Stimulated activated CD8-positive, alpha-beta memory T cell treated with anti-CD3 and anti-CD28 coated beads, Interleukin-4, amount 100 ng/mL, for 24 hours (primary cell): ENCODE measurements around the gene PDE8A.
A peak's percentile ranks its signal among the peaks of the same experiment; 100 is the strongest.
"Not testable (repeated sequence)": the region's sequence is repeated elsewhere in the genome, so short reads cannot be mapped to it uniquely, and the experiment has no call there.

Experiments used
- DNase-seq: peaks from one replicate; pipeline ENCODE4 v3.0.0-alpha.2; 2020; ENCODE audit warnings: low read depth

PDE8A gene

DNA sequence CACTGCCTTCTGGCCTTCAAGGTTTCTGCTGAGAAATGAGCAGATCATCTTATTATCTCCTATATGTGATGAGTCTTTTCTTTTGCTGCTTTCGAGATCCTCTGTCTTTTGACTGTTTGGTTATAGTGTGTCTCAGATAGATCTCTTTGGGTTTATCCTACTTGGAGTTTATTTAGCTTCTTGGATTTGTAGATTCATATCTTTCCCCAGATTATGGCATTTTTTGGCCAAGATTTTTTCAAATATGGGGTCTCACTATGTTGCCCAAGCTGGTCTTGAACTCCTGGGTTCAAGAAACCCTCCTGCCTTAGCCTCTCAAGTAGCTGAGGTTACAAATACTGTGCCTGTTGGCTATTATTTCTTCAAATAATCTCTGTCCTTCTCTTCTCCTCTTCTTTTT is 150.3 kb downstream of the PDE8A start:
- no peak for DNase-seq

- no peak for DNase-seq
Observed at GRCh38 chr15:85133709-85134108, 152.1 kb downstream of the PDE8A start.

DNA sequence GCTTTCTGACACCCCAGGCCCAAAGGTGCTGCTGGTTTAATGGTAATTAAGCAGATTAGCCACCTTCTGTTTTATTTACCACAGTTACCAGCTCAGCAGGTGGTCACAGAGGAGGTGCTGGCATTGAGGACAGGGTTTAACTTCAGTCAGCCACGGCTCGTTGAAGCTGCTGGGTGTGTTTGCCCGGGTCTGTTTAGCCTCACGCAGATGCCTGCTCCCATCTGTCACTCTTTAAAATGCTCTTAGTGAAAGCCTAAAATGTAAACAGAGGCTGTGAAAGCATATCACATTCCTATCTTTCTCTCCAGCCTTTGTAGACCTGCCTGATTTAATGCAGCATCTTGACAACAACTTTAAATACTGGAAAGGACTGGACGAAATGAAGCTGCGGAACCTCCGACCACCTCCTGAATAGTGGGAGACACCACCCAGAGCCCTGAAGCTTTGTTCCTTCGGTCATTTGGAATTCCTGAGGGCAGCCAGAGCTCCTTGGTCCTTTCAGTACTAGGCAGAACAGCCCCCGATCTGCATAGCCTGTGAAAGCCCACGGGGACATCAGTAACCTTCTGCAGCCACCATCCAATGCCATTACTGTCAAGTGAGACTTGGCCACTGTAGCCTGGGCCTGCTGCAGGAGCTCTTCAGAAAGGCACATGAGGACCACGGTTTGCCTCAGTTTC is 156.0 kb downstream of the PDE8A start:
- no peak for DNase-seq

DNA sequence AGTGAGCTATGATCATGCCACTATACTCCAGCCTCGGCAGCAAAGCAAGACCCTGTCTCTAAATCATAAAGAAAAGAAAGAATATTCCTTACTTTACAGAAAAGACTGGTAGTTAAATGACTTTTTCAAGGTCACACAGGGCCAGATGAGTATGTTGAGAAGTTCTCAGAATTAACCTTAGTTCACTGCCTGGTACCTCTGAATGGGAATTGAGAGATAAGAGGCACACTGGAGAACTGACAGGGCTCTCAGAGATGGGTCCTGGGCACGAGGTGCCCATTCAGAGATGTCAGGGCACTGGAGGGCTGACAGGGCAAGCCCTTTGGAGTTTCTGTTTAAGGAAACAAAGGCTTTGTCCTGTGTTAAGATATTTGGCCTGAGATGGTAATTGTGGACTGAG is 157.7 kb downstream of the PDE8A start:
- no peak for DNase-seq

- DNase-seq: no peak
Observed at GRCh38 chr15:85141726-85142125, 160.1 kb downstream of the PDE8A start.

DNA sequence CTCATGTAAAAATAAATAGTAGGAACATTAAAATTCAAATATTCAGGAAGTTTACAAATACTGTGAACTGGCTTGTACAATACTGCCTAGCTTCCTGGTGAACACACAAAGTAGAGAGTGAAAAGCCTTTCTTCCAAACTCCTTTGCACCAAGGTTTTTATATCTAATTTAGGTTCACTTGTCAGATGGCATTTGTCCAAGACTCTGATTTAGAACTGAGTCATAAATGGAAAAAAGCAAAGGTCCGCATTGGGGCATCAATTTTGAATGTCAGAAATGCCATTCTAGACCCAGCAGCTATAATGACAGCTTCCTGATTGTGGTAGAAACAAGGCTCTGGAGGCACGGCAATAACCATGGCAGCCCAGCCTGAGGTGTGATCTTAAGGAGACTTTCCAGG is 160.7 kb downstream of the PDE8A start:
- no peak for DNase-seq

DNA sequence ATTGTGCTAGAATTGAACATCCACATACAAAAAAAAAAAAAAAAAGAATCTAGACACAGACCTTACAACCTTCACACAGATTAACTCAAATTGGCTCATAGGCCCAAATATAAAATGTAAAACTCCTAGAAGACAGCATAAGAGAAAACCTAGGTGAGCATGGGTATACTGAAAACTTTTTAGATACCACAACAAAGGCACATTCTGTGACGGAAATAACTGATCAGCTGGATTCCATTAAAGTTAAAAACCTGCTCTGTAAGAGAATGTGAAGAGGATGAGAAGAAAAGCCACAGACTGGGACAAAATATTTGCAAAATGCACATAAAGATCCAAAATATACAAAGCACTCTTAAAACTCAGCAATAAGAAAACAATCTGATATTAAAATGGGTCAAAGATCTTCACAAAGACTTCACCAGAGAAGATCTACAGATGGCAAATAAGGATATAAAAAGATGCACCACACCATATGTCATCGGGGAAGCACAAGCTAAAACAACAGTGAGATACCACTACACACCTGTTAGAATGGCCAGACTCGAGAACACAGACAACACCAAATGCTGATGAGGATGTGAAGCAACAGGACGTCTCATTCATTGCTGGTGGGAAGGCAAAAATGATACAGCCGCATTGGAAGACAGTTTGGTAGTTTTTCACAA is 167.9 kb downstream of the PDE8A start:
- DNase-seq: no peak

DNA sequence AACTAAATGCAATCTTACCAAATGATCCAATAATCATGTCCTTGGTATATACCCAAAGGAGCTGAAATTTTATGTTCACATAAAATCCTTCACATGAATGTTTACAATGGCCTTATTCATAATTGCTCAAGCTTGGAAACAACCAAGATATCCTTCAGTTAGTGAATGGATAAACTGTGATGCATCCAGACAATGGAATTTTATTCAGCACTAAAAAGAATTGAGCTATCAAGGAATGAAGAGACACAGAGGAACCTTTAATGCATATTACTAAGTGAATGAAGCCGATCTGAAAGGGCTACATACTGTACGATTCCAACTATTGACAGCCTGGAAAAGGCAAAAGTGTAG is 168.4 kb downstream of the PDE8A start:
- no peak for DNase-seq

GRCh38 chr15:85151145-85151544 is 169.5 kb downstream of the PDE8A start:
- no peak for DNase-seq

DNA sequence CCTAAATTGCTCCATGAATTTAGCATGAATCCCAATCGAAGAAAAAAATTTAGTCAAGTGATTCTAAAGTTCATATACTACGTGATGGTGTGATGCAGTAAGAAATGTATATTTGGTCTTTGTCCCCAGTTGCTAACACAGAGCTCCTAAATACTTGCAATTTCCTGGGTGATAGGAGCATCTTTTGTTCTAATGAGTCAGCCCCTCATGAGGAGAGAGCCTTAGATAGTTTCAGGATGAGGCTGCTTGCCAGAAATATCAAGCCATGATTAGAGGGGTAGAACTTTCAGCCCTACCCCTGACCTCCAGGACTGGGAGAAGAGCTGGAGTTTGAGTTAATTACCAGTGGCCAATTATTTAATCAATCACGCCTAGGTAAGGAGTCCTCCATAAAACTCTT is 170.2 kb downstream of the PDE8A start:
- no peak for DNase-seq

- DNase-seq: no peak
Observed at GRCh38 chr15:85154061-85154460, 172.4 kb downstream of the PDE8A start.

DNA sequence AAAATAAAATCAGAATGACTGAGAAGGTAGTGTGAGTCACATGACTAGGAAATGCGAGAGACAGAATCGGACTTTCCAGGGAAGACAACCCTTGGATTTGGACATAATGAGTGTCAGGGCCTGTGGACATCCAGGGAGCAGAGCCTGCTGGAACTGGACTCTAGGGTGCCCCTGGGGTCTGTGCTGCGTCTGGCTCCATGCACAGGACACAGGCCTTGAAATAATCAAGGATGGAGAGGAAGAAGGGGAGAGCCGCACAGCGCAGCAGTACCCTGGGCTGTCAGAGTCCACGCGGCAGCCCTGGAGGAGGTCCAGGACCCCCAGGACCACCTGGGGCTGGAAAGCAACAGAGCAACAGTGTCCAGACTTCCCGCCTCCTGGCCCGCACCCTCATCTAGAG is 173.7 kb downstream of the PDE8A start:
- DNase-seq: no peak

DNA sequence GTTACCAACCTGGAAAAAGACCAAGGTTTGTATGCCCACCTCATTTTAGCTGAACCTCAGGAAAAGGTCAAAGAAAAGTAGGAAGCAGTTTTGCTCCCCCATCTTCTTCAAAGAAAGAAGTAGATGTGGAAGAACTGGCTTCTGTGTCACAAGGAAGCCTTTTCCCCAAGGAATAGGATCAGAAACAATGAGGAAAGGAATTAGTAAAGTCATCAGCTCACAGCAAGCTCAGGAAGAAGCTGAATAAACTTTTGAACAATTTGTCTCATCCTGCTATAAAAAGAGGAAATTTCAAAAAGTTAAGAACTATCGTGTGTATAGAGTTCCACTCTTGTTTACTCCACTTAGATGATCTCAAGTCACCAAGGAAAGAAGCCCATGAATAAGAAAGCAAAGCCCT is 174.2 kb downstream of the PDE8A start:
- no peak for DNase-seq

DNA sequence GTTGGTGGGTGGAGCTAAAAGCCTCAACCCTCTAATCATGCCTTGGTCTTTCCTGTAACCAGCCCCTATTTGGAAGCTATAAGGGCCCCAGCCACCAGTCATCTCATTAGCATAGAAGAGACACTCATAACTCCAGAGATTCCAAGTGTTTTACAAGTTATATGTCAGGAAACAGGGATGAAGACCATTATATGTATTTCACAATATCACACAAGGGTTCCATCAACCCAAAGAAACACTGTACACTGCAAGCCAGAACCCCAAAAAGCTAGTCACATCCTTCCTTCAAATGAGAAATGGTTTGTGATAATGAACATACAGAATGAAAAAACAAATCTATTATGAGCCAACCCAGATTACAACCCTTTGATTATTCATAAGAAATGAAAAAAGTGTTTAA is 175.7 kb downstream of the PDE8A start:
- DNase-seq: no peak

GRCh38 chr15:85162237-85162636 is 180.6 kb downstream of the PDE8A start:
- DNase-seq: no peak

DNA sequence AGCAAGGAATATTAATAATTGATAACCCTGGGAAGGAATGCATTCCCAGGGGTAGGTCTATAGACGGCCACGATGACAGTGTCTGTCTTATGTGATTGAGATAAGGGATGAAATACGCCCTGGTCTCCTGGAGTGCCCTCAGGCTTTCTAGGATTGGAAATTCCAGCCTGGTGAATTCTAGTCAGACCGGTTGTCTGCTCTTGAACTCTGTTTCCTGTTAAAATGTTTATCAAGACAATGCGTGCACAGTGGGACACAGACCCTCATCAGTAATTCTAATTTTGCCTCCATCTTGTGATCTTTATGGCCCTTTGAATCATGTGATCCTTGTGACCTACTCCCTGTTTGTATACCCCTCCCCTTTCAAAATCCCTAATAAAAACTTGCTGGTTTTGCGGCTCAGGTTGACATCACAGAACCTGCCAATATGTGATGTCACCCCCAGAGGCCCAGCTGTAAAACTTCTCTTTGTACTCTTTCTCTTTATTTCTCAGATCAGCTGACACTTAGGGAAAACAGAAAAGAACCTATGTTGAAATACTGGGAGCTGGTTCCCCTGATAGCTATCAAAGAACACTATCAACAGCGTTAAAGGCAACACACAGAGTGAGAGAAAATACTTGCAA is 183.3 kb downstream of the PDE8A start:
- DNase-seq: no peak

DNA sequence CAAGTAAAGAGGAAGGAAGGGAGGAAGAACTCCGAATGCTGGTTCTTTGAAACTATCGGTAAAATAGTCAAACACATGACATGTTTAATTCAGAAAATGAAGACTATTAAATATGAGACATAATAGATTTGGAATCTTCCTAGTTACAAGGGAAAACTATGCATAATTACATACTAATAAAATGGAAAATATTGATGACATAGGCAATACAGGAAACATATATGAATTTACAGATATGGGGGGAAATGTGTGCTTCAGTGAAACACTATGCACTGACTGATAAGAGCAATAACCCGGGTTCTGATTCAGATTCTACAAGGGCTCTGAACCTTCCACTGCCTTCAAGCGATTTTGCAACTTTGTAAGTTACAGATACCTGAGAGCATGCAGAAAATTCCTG is 185.9 kb downstream of the PDE8A start:
- DNase-seq: no peak

DNA sequence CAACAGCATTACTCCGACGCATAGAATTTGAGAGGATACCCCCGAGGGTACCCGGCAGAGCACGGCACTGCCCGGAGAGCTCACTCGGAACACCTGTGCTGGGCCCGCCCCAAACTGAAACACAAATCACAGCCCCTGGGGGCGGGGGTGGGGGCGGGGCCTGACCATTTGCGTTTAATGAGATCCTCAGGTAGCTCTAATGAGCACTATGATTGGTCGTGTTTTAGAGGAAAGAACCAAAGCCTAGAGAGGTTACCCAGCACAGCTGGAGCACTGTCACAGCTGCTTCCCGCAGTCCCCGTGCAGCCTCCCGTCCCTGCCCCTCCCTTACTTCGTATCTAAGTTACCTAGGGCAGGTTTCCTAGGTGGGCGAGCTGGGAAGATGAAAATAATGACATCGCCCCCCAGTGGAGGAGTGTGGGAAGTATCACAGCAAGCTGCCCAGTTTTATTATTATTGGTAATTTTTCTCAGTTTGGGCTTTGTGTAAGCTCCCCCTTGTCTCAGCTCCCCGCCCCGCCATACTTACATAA is 187.1 kb downstream of the PDE8A start:
- DNase-seq: peak; percentile 4

DNA sequence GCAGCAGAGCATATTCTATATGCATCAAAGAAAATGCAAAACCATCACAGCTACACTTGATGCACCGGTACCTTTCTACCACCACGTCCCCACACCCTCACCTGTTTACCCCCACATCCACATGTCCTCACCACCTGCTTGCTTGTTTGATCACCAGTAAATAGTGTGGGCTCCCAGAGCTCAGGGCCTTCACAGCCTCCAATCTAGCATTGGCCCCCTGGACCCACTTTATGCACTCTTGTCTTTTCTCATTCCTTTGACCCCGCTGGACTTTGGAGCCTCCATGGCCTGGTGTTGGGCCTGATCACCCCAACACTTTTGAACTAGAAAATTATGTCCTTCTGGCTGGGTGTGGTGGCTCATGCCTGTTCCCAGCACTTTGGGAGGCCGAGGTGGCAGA is 190.1 kb downstream of the PDE8A start:
- no peak for DNase-seq

GRCh38 chr15:85172846-85173490 is 191.3 kb downstream of the PDE8A start:
- DNase-seq: no peak

DNA sequence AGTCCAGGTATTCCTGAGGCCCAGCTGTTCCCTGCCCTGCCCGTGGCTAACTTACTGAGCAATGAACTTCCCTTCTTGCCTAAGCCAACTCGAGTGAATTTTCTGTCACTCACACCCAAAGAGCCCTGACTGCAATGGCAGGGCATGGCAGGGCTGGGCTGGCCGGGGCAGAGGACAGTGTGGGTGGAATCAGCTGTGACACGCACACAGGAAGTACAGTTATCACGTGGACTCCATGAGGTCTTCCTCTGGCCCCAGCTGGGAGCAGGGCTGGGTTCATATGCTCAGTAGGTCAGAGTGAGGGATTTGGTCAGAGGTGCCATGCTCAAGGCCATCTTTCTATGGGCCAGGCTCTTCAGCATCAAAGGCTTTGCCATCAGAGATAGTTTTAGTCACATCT is 192.0 kb downstream of the PDE8A start:
- not testable (repeated sequence) for DNase-seq

DNA sequence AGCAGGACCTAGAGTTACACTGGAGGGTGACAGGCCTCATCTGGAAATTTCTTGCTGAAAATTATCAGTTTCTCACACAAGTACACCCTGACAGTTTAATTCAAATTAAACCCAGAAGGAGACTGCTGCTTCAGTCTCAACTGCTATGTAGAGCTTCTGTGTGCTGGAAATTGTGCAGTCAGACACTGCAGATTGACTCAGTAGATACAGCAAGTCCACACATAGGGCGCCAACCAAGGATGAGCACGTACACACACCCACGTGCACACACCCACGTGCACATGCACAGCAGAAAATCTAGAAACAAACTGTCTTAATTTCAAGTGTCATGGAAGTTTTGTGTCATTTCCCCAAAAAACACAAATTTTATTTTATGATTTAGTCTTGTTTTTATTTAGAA is 192.9 kb downstream of the PDE8A start:
- no peak for DNase-seq

DNA sequence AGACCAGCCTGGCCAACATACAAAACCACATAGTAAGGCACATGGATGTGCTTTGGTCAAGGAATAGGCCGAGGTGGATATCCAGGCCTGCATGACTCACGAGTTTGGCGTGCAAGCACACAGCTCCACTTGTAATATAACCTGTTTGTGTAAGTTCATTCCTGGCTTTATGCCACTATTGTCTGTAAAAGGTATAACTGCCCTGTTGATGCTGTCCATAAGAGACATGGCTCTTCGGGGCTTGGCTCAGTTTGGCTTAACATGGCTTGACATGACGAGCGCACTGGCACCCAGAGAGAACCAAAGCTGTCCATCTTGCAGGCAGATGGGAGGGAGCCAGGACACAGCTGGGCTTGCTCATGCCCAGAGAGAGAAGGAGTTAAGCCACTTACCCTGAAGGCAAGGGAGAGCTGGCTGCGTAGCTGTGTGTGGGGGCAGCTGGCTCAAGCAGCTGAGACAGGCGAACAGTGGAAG is 195.4 kb downstream of the PDE8A start:
- not testable (repeated sequence) for DNase-seq
